ENCODE results near the gene UBE2S.

Gene UBE2S

DNA sequence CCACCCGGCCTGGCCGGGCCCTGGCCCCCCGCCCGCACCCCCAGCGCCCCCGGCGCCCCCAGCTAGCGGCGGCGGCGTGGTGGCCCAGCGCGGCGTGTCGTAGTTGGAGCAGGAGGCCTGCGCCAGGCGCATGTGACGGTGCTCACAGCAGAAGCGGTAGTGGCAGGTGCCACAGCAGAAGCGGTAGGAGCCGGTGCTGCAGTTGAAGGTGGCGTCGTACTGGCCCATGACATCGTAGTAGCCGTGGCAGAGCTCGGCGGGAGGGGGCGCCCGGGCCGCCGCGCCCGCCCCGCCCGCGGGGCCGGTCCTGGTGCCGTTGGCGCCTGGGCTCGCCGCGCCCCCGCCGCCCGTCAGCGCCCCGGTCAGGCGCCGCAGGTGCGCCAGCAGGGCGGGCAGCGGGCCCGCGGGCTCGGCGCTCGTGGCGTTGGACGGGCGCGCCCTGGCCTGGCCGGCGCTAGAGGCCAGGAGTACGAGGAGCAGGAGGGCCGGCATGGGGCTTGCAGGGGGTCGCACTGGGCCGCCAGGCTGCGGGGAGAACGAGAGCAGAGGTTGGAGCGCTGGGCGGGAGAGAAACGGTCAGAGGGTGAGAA lies 34.9 kb upstream of the UBE2S start:
- intact Hi-C loops (cut with DNase I; ENCODE audit: low total_unique reads), result no loop called here

DNA sequence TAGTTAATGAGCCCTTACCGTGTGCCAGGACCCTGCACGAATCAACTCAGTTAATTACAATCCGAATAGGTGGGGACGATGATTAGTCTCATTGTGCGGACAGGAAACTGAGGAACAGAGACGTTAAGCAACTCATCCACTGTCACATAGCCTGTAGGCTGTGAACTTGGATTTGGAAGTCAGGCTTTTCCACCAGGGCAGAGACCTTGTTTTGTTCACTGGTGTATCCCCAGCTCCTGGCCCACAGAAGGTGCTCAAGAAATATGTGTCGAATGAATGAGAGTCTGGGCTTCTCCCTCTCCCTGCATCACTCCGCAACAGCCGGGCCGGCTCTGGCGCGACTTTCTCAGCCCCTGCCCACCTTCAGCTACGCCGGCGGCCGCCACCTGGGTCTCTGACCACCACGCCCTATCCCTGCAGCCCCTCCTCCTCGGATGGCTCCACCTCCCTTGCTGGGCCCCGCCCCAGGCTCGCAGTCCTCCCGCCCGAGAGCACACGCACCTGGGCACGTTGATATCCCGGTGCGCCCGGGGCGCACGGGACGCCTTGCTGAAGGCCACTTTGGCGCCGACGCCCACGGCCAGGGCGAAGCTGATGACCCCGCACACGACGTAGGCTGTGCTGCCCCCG lies 34.2 kb upstream of the UBE2S start:
- H3K27ac ChIP-seq, result no peak overlapping the region
- H3K9me3 ChIP-seq, result no peaks in the 10 kb centered on the region
- H3K36me3 ChIP-seq, result no peaks in the 10 kb centered on the region
- H3K27me3 ChIP-seq, result peaks cover 0 to 92% of the 10 kb centered on the region in 2 donors
- H3K4me1 ChIP-seq, result peaks cover 0 to 22% (median 9%) of the 10 kb centered on the region in 4 donors
- H3K4me3 ChIP-seq, result no peak overlapping the region
- intact Hi-C loops (cut with DNase I; ENCODE audit: low total_unique reads), result no loop called here
- DNase-seq, result no peak
- TF ChIP-seq, protein P1, sequence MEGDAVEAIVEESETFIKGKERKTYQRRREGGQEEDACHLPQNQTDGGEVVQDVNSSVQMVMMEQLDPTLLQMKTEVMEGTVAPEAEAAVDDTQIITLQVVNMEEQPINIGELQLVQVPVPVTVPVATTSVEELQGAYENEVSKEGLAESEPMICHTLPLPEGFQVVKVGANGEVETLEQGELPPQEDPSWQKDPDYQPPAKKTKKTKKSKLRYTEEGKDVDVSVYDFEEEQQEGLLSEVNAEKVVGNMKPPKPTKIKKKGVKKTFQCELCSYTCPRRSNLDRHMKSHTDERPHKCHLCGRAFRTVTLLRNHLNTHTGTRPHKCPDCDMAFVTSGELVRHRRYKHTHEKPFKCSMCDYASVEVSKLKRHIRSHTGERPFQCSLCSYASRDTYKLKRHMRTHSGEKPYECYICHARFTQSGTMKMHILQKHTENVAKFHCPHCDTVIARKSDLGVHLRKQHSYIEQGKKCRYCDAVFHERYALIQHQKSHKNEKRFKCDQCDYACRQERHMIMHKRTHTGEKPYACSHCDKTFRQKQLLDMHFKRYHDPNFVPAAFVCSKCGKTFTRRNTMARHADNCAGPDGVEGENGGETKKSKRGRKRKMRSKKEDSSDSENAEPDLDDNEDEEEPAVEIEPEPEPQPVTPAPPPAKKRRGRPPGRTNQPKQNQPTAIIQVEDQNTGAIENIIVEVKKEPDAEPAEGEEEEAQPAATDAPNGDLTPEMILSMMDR (IDR thresholded peaks at IDR 0.05), result no peak

More for the DNA sequence above, 34.9 kb upstream of the UBE2S start:
- no peak for DNase-seq
- Histone ChIP-seq H3K4me1 (peaks cover 0 to 22% (median 9%) of the 10 kb centered on the region in 4 donors), H3K27ac (no peak overlapping the region), H3K4me3 (no peak overlapping the region), H3K27me3 (peaks cover 0 to 93% of the 10 kb centered on the region in 2 donors), H3K36me3 (no peaks in the 10 kb centered on the region), H3K9me3 (no peaks in the 10 kb centered on the region)
- TF ChIP-seq, protein P1 (IDR thresholded peaks at IDR 0.05), result no peak

DNA sequence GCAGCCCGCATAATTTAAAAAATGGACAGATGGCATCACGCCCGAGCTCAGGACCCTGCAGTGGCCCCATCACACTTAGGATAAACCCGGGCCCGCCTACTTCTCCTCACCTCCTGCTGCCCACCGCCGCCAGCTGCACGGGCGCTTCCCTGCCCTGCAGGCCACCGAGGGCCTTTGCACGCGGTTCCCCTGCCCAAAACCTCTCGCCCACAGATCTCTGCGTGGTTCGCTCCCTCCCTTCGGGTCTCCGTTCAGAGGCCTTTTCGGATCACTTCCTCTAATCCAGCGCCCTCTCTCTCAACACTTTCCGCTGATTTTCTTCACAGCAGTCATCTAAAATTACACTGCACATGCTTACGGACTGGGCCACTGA lies 33.7 kb upstream of the UBE2S start:
- no peak for DNase-seq
- peaks cover 0 to 93% of the 10 kb centered on the region in 2 donors for H3K27me3 ChIP-seq
- intact Hi-C loops (cut with DNase I; ENCODE audit: low total_unique reads), result no loop called here

DNA sequence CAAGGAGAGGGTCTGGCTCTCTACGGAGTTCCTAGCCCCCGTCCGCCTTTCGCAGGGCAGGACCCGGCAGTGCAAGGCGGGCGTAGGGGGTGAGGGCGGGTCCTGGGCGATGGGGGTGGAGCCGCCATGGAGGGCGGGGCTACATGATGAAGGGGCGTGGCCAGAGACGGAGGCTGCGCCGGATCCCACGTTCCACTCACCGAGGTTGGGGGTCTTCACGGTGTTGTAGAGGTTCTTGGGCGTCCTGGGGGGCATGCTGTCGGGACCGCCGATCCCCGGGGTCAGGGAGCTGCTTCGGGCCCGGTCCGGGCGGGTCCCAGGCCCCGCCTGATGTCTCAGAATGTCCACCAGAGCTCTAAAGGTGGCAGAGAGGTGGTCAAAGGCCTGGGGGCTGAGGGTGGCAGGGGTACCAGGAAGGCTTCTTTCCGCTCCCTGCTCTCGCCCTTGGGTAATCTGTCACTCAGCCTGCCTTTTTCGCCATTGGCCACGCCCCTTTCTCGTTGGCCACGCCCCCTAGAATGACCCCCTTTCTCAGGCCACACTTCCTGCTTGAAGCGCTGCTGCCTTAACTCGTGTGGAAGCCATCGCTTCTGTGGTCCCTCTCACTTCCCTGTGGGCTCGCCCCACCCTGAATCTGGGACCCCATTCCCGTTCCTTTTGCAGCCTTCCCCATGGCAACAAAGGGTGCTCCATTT lies 33.0 kb upstream of the UBE2S start:
- intact Hi-C loops (cut with DNase I; ENCODE audit: low total_unique reads), result no loop called here
- TF ChIP-seq, protein P1 (IDR thresholded peaks at IDR 0.05), result no peak
- Histone ChIP-seq H3K9me3 (no peaks in the 10 kb centered on the region), H3K36me3 (no peaks in the 10 kb centered on the region), H3K27ac (no peak overlapping the region), H3K27me3 (peaks cover 0 to 93% of the 10 kb centered on the region in 2 donors), H3K4me1 (peaks cover 0 to 22% (median 9%) of the 10 kb centered on the region in 4 donors), H3K4me3 (no peak overlapping the region)
- no peak for DNase-seq

More for the DNA sequence above, 33.7 kb upstream of the UBE2S start:
- Histone ChIP-seq H3K4me1 (peaks cover 0 to 22% (median 9%) of the 10 kb centered on the region in 4 donors), H3K27ac (no peak overlapping the region), H3K9me3 (no peaks in the 10 kb centered on the region), H3K36me3 (no peaks in the 10 kb centered on the region), H3K4me3 (no peak overlapping the region)
- TF ChIP-seq, protein P1 (IDR thresholded peaks at IDR 0.05), result no peak

DNA sequence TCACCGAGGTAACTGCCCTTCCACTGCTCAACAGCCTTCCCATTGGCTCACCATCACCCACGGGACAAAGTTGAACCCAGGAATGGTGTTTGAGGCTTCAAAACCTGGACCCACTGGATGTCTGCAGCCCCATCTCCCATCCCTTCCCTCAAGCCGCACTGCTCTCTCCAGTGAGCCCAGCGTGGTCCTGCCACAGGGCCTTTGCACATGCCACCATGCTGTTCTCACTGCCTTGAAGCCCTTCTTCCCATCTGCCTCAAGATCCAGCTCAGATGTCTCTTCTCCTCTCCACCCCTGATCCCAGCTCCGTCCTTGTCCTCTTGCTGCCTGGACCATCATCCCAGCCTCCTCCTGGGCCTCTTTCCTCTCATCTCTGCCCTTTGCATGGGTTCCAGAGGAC lies 31.5 kb upstream of the UBE2S start:
- no peak overlapping the region for H3K4me3 ChIP-seq
- H3K4me1 ChIP-seq, result peaks cover 0 to 22% (median 9%) of the 10 kb centered on the region in 4 donors
- DNase-seq, result no peak
- no peaks in the 10 kb centered on the region for H3K36me3 ChIP-seq
- no peaks in the 10 kb centered on the region for H3K9me3 ChIP-seq
- intact Hi-C loops (cut with DNase I; ENCODE audit: low total_unique reads), result no loop called here
- no peak overlapping the region for H3K27ac ChIP-seq
- H3K27me3 ChIP-seq, result peaks cover 0 to 78% of the 10 kb centered on the region in 2 donors
- TF ChIP-seq, protein P1 (IDR thresholded peaks at IDR 0.05), result no peak

Data from tibial artery (tissue), 4 donors.